Uterus (tissue), 4 donors: ENCODE measurements around the gene ADPRHL1. TPM values are rescaled to one million over a fixed set of nuclear protein-coding genes. Genes with fewer than 3 reads are reported as not detected.

Source experiments
- DNase-seq, 2 donors: peaks; one replicate each; pipeline ENCODE4 v3.0.0-alpha.2; 2019 to 2020
- H3K27ac ChIP-seq, 2 donors: fragments of 200-600 bp; sonication (generic); 1 replicate in 1 of 2; 2 replicates in 1 of 2; pipeline ENCODE4 v1.5.1; 2016 to 2018
- H3K27me3 ChIP-seq, 2 donors: fragments of 200-600 bp; sonication (generic); one replicate each; pipeline ENCODE4 v1.5.1; 2018 to 2019; ENCODE audit warnings: control low read depth in 1 of 2
- H3K36me3 ChIP-seq, 2 donors: fragments of 200-600 bp; sonication (generic); one replicate each; pipeline ENCODE4 v1.5.1; 2019; ENCODE audit warnings: control low read depth in 1 of 2
- H3K4me1 ChIP-seq, 2 donors: fragments of 200-600 bp; sonication (generic); one replicate each; pipeline ENCODE4 v1.5.1; 2018 to 2019; ENCODE audit warnings: control low read depth in 1 of 2
- H3K4me3 ChIP-seq, 2 donors: fragments of 200-600 bp; sonication (generic); 1 replicate in 1 of 2; 2 replicates in 1 of 2; pipeline ENCODE4 v1.5.1; 2018 to 2019; ENCODE audit warnings: mild to moderate bottlenecking in 1 of 2
- H3K9me3 ChIP-seq, 2 donors: fragments of 200-600 bp; sonication (generic); one replicate each; pipeline ENCODE4 v1.5.1; 2019; ENCODE audit warnings: control low read depth in 1 of 2
- CTCF ChIP-seq, 4 experiments: fragments of 200-600 bp in 2 of 4; fragments of 450-650 bp in 2 of 4; sonication (generic) in 2 of 4; IDR thresholded peaks; one replicate each; pipeline ENCODE4 v1.5.1; 2016 to 2019; ENCODE audit warnings: antibody characterized with exemption in 4 of 4, mild to moderate bottlenecking in 2 of 4, moderate library complexity in 1 of 4
- POLR2A ChIP-seq, 2 donors: fragments of 450-650 bp; IDR thresholded peaks; one replicate each; pipeline ENCODE4 v1.6.1; 2016; ENCODE audit warnings: antibody characterized with exemption in 2 of 2, mild to moderate bottlenecking in 1 of 2, moderate library complexity in 1 of 2
- intact Hi-C: fragments of 100-400 bp; cut with DNase I; formaldehyde crosslinking; loops from one replicate; pipeline ENCODE4 v1.15.1; 2023; ENCODE audit warnings: low total_unique reads
- total RNA-seq, 4 donors: library from RNA; depleted of rRNA in 3 of 4; stranded (reverse); fragments of >200 nt in 3 of 4; gene quantifications; one replicate each; pipeline versions ENCODE4 v1.1.0 to v1.2.4, GENCODE V29; 2014 to 2023
- donor health status: DM: yes; HTN: yes; CAD: no.

Gene ADPRHL1
- total RNA-seq, result 1 to 10 TPM in 2 of 4 donors, not detected in 2; 1.6 to 3.3 TPM

- Histone ChIP-seq H3K4me3 (no peak within 1 kb of the TSS), H3K4me1 (no peaks in the 10 kb centered on the region), H3K27me3 (no peaks in the 10 kb centered on the region), H3K36me3 (no peaks in the 10 kb centered on the region), H3K9me3 (no peaks in the 10 kb centered on the region), H3K27ac (no peak within 1 kb of the TSS)
- DNase-seq, result peak in 1 of 2 donors; percentile 11
- intact Hi-C loops, result no loop called here
- TF ChIP-seq CTCF (IDR thresholded peaks at IDR 0.05) (no peak), POLR2A (IDR thresholded peaks at IDR 0.05) (no peak)
Measured at GRCh38 chr13:113452942-113453901, at the start of gene ADPRHL1. ADPRHL1 (minus strand) TSS chr13:113453488; CDS start chr13:113453437, 51 bp downstream.

- no peaks in the 10 kb centered on the region for H3K9me3 ChIP-seq
- no peaks in the 10 kb centered on the region for H3K4me1 ChIP-seq
- no peaks in the 10 kb centered on the region for H3K36me3 ChIP-seq
- no peak overlapping the region for H3K27ac ChIP-seq
- TF ChIP-seq CTCF (IDR thresholded peaks at IDR 0.05) (no peak), POLR2A (IDR thresholded peaks at IDR 0.05) (no peak)
- no peak for DNase-seq
- H3K27me3 ChIP-seq, result no peaks in the 10 kb centered on the region
- intact Hi-C loops, result no loop called here
- H3K4me3 ChIP-seq, result no peak overlapping the region
Measured at GRCh38 chr13:113502686-113503085, 49.4 kb upstream of the ADPRHL1 start.

GRCh38 chr13:113500530-113501265 lies 47.4 kb upstream of the ADPRHL1 start:
- no peaks in the 10 kb centered on the region for H3K36me3 ChIP-seq
- TF ChIP-seq CTCF (IDR thresholded peaks at IDR 0.05), result no peak
- TF ChIP-seq POLR2A (IDR thresholded peaks at IDR 0.05), result no peak
- no peak overlapping the region for H3K4me3 ChIP-seq
- H3K27me3 ChIP-seq, result no peaks in the 10 kb centered on the region
- H3K9me3 ChIP-seq, result no peaks in the 10 kb centered on the region
- no peak for DNase-seq
- peaks cover 0 to 6% of the 10 kb centered on the region in 2 donors for H3K4me1 ChIP-seq
- intact Hi-C loops, result no loop called here
- H3K27ac ChIP-seq, result no peak overlapping the region

GRCh38 chr13:113499936-113500335 lies 46.6 kb upstream of the ADPRHL1 start:
- no peak for DNase-seq
- Histone ChIP-seq H3K4me3 (no peak overlapping the region), H3K36me3 (no peaks in the 10 kb centered on the region), H3K9me3 (no peaks in the 10 kb centered on the region), H3K27me3 (no peaks in the 10 kb centered on the region), H3K27ac (no peak overlapping the region), H3K4me1 (peaks cover 0 to 11% of the 10 kb centered on the region in 2 donors)
- TF ChIP-seq POLR2A (IDR thresholded peaks at IDR 0.05), result no peak
- no peak for TF ChIP-seq CTCF (IDR thresholded peaks at IDR 0.05)
- intact Hi-C loops, result no loop called here

GRCh38 chr13:113498905-113499304 lies 45.6 kb upstream of the ADPRHL1 start:
- H3K4me3 ChIP-seq, result no peak overlapping the region
- no peak for DNase-seq
- no peaks in the 10 kb centered on the region for H3K9me3 ChIP-seq
- H3K27me3 ChIP-seq, result no peaks in the 10 kb centered on the region
- H3K36me3 ChIP-seq, result no peaks in the 10 kb centered on the region
- TF ChIP-seq POLR2A (IDR thresholded peaks at IDR 0.05) (no peak), CTCF (IDR thresholded peaks at IDR 0.05) (no peak)
- intact Hi-C loops, result no loop called here
- no peak overlapping the region for H3K27ac ChIP-seq
- H3K4me1 ChIP-seq, result peaks cover 0 to 11% of the 10 kb centered on the region in 2 donors
